Measurements from ENCODE around the gene LETM1. TPM values are rescaled to one million over a fixed set of nuclear protein-coding genes. Genes with fewer than 3 reads are reported as not detected.

LETM1 gene
- total and polyA plus RNA-seq, 8 donors, result 5.3 to 255 (median 52.1) TPM

DNA sequence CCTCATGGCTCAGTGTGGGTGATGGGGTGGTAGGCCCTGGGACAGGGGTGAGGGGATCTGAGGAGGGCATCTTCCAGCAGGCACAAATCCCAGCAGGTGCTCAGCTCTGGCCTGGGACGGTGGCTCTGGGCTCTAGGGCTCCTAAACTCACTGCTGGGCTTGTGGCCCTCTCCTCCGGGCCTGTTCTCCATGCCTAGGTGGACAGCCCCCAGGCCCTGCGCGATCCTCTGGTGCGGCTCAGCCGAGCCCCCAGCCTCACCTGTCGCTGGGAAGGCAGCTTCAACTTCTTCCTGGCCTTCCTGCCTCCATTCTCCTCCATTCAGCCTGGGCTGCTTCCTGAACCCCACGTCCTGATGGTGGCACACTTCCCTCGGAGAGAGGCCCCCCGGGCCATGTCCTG lies 82.2 kb downstream of the LETM1 start:
- Histone ChIP-seq H3K36me3 (no peaks in the 10 kb centered on the region), H3K4me3 (no peak overlapping the region), H3K27me3 (peaks cover 0 to 66% (median 0%) of the 10 kb centered on the region in 3 donors), H3K4me1 (peaks cover 0 to 23% (median 10%) of the 10 kb centered on the region in 4 donors), H3K27ac (no peak overlapping the region), H3K9me3 (no peaks in the 10 kb centered on the region)
- intact Hi-C loops (cut with DNase I; ENCODE audit: low total_unique reads), result no loop called here
- no peak for DNase-seq
- WGBS, 5 donors, result 75 to 91% (median 87%) methylated on average over 6 to 10 of the region's 10 CpGs
- TF ChIP-seq, protein P1, sequence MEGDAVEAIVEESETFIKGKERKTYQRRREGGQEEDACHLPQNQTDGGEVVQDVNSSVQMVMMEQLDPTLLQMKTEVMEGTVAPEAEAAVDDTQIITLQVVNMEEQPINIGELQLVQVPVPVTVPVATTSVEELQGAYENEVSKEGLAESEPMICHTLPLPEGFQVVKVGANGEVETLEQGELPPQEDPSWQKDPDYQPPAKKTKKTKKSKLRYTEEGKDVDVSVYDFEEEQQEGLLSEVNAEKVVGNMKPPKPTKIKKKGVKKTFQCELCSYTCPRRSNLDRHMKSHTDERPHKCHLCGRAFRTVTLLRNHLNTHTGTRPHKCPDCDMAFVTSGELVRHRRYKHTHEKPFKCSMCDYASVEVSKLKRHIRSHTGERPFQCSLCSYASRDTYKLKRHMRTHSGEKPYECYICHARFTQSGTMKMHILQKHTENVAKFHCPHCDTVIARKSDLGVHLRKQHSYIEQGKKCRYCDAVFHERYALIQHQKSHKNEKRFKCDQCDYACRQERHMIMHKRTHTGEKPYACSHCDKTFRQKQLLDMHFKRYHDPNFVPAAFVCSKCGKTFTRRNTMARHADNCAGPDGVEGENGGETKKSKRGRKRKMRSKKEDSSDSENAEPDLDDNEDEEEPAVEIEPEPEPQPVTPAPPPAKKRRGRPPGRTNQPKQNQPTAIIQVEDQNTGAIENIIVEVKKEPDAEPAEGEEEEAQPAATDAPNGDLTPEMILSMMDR (IDR thresholded peaks at IDR 0.05), result no peak
- TF ChIP-seq POLR2AphosphoS5 (IDR thresholded peaks at IDR 0.05) (no peak), POLR2A (IDR thresholded peaks at IDR 0.05) (no peak), EP300 (IDR thresholded peaks at IDR 0.05) (no peak)

DNA sequence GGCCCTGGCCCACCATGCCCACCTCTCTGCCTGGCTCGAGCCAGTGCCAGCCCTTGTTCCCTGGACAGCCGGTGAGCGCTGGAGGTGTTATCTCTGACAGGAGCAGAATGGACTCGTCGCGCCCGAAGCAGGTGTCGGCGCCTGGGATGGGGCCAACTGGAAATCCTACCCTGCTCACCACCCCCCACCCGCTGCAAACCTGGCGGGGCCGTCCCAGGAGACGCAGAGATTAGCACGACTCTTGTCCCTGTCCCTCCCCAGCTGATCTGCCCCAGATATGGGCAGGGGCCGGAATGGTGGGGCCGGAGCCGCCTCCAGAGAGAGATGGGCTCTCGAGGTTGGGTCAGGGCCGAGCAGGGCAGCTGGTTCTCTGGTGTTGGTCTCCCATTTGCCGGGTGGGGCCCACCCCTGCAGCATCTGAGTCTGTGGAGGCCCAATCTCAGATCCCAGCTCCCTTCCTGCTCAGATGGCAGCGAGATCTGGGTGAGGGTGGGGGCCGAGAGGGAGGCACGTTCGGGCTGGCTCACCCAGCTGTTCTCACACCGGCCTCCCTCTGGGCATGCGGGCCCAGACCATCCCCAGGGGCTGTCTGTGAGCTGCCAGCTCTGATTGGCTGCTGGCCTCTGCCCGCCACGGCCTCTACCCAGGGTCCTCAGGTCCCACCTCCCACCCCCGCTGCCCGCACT lies 83.0 kb downstream of the LETM1 start:
- Histone ChIP-seq H3K36me3 (no peaks in the 10 kb centered on the region), H3K4me1 (peaks cover under 1 to 24% (median 16%) of the 10 kb centered on the region in 4 donors), H3K9me3 (no peaks in the 10 kb centered on the region), H3K4me3 (no peak overlapping the region), H3K27me3 (peaks cover 0 to 67% (median 0%) of the 10 kb centered on the region in 3 donors), H3K27ac (no peak overlapping the region)
- TF ChIP-seq POLR2AphosphoS5 (IDR thresholded peaks at IDR 0.05) (no peak), EP300 (IDR thresholded peaks at IDR 0.05) (no peak), POLR2A (IDR thresholded peaks at IDR 0.05) (no peak)
- TF ChIP-seq, protein P1 (IDR thresholded peaks at IDR 0.05), result no peak
- WGBS, 5 donors, result 42 to 72% (median 47%) methylated on average over 14 to 30 of the region's 30 CpGs
- DNase-seq, result peak in 1 of 2 donors; percentile 66
- intact Hi-C loops (cut with DNase I; ENCODE audit: low total_unique reads), result no loop called here

GRCh38 chr4:1771555-1772305 lies 84.2 kb downstream of the LETM1 start:
- H3K9me3 ChIP-seq, result no peaks in the 10 kb centered on the region
- H3K27me3 ChIP-seq, result peaks cover 0 to 73% (median 5%) of the 10 kb centered on the region in 3 donors
- intact Hi-C loops (cut with DNase I; ENCODE audit: low total_unique reads), result no loop called here
- peak in 1 of 2 donors; percentile 78 for DNase-seq
- WGBS, 5 donors, result 31 to 62% (median 42%) methylated on average over 6 to 27 of the region's 28 CpGs
- no peak for TF ChIP-seq POLR2AphosphoS5 (IDR thresholded peaks at IDR 0.05)
- TF ChIP-seq, protein P1 (IDR thresholded peaks at IDR 0.05), result no peak
- TF ChIP-seq EP300 (IDR thresholded peaks at IDR 0.05), result no peak
- H3K4me3 ChIP-seq, result no peak overlapping the region
- H3K4me1 ChIP-seq, result peaks cover 10 to 33% (median 26%) of the 10 kb centered on the region in 4 donors
- H3K36me3 ChIP-seq, result no peaks in the 10 kb centered on the region
- H3K27ac ChIP-seq, result no peak overlapping the region

DNA sequence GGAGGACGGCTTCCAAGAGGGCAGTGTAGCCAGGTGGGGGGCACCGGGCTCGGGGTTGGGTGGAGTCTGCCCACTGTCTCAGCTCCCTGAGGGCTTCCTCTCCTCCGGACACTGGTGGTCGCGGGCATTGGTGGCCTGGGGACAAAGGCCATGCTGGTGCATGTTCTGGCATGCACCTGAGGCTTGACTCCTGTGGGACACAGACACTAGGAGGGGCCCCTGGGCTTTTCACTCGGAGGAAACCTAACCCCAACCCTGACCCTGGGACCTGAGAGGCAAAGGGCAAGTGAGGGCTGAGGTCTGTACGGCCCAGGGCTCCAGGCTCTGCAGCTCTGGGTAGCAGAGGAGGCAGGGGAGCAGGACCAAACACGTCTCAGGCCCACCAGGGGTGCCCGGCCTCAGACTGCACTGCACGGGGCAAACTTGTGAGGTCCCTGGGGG lies 85.1 kb downstream of the LETM1 start:
- intact Hi-C loops (cut with DNase I; ENCODE audit: low total_unique reads), result no loop called here
- no peak for DNase-seq
- no peaks in the 10 kb centered on the region for H3K36me3 ChIP-seq
- H3K27ac ChIP-seq, result no peak overlapping the region
- no peak for TF ChIP-seq POLR2A (IDR thresholded peaks at IDR 0.05)
- TF ChIP-seq, protein P1 (IDR thresholded peaks at IDR 0.05), result no peak
- TF ChIP-seq EP300 (IDR thresholded peaks at IDR 0.05), result no peak
- TF ChIP-seq POLR2AphosphoS5 (IDR thresholded peaks at IDR 0.05), result no peak
- WGBS, 5 donors, result 75 to 88% (median 83%) methylated on average over 6 to 11 of the region's 11 CpGs
- H3K4me3 ChIP-seq, result no peak overlapping the region
- H3K27me3 ChIP-seq, result peaks cover 0 to 80% (median 10%) of the 10 kb centered on the region in 3 donors
- H3K4me1 ChIP-seq, result peaks cover 12 to 38% (median 34%) of the 10 kb centered on the region in 4 donors
- no peaks in the 10 kb centered on the region for H3K9me3 ChIP-seq

Measured in stomach (tissue), 9 donors.